ENCODE data around the gene DPEP3. TPM values are rescaled to one million over a fixed set of nuclear protein-coding genes. Genes with fewer than 3 reads are reported as not detected.

Gene DPEP3
- total and polyA plus RNA-seq, 10 of the 15 experiments (the other 5 are each of a cell fraction or from before 2014, with no cell fraction given): not detected

GRCh38 chr16:67999985-68000384 is 19.7 kb upstream of the DPEP3 start:
- in situ Hi-C loops (cut with MboI): no loop called here
- Histone ChIP-seq H4K20me1 (ENCODE audit: control insufficient read depth, insufficient read depth) (no peaks in the 10 kb centered on the region), H3K27ac (ENCODE audit: control insufficient read depth, insufficient read depth) (no peak overlapping the region), H3K4me3 (no peak overlapping the region), H3K4me2 (ENCODE audit: control insufficient read depth, insufficient read depth) (no peak overlapping the region), H3K9ac (ENCODE audit: control insufficient read depth, insufficient read depth, low read length) (no peak overlapping the region), H3K4me1 (ENCODE audit: control insufficient read depth, insufficient read depth, low read length) (peaks cover 24% of the 10 kb centered on the region), H2AFZ (ENCODE audit: control insufficient read depth, low read depth, low read length) (peak overlapping the region; percentile 79), H3K36me3 (ENCODE audit: control insufficient read depth in 2 of 2, insufficient read depth in 2 of 2, low read length in 1 of 2) (no peaks in the 10 kb centered on the region), H3K27me3 (replicated peaks in 1 of 2; ENCODE audit: control insufficient read depth in 2 of 2, insufficient read depth in 2 of 2, low read length in 1 of 2) (no peaks in the 10 kb centered on the region), H3K79me2 (ENCODE audit: control insufficient read depth, insufficient read depth, low read length) (no peaks in the 10 kb centered on the region), H3K9me3 (replicated peaks; ENCODE audit: control insufficient read depth, insufficient read depth, low read length) (no peaks in the 10 kb centered on the region)
- FAIRE-seq (no peak), DNase-seq (ENCODE audit: low read depth, low spot score) (no peak), ATAC-seq (peak; percentile 35; the same call in 2 of the 3 replicates)
- POLR2A ChIA-PET: interaction anchor here (0.7 to 1.0 kb wide), 3 partner anchors 8 to 75 kb away, joined by 3 to 4 read pairs (median 3); no protein-coding TSS in a partner anchor
- intact Hi-C loops (cut with micrococcal nuclease; ENCODE audit: unreplicated experiment): no loop called here
- RAD21 ChIA-PET (ENCODE audit: unreplicated experiment): no interaction called here
- SMC1A ChIA-PET (ENCODE audit: uncharacterized antibody, unreplicated experiment): no interaction called here
- CTCF ChIA-PET: interaction anchor here (1.2 kb wide), 1 partner anchor 58 kb away, joined by 3 read pairs; no protein-coding TSS in a partner anchor
- BruUV-seq (replicated peaks): no TSS peak
- TF ChIP-seq POLR2A (IDR thresholded peaks at IDR 0.05; ENCODE audit: low read depth, low read length): no peak
- TF ChIP-seq SPI1 (IDR thresholded peaks at IDR 0.05; ENCODE audit: borderline replicate concordance, insufficient read depth, low read depth, low read length): no peak
- TF ChIP-seq POU2F2 (IDR thresholded peaks at IDR 0.05; ENCODE audit: borderline replicate concordance, low read depth, low read length): peak; percentile 70; the same call in 2 of the 3 replicates
- no peak for TF ChIP-seq CUX1 (IDR thresholded peaks at IDR 0.05; ENCODE audit: insufficient replicate concordance, low read depth, low read length)
- WGBS (ENCODE audit: insufficient coverage, insufficient replicate concordance, low lambda C conversion rate, missing lambda C conversion rate): 13% methylated on average over 2 of the region's 2 CpGs

Measured in GM12878 (cell line).